Tibial nerve (tissue), 4 donors: ENCODE data around the gene TBC1D4. TPM values are rescaled to one million over a fixed set of nuclear protein-coding genes. Genes with fewer than 3 reads are reported as not detected.

ENCODE experiments used
- DNase-seq, 2 donors: peaks; one replicate each; pipeline ENCODE4 v3.0.0-alpha.2; 2019; ENCODE audit warnings: low spot score in 2 of 2
- H3K27ac ChIP-seq, 4 donors: fragments of 200-600 bp; sonication (generic) in 3 of 4; one replicate each; pipeline ENCODE4 v1.5.1; 2017 to 2019; ENCODE audit warnings: mild to moderate bottlenecking in 1 of 4
- H3K27me3 ChIP-seq, 2 donors: fragments of 200-600 bp; sonication (generic) in 1 of 2; one replicate each; pipeline versions ENCODE4 v1.5.1 to v1.6.0; 2017 to 2019
- H3K36me3 ChIP-seq, 3 donors: fragments of 200-600 bp; sonication (generic); one replicate each; pipeline ENCODE4 v1.5.1; 2018 to 2019
- H3K4me1 ChIP-seq, 4 donors: fragments of 200-600 bp; sonication (generic) in 3 of 4; one replicate each; pipeline ENCODE4 v1.5.1; 2017 to 2019
- H3K4me3 ChIP-seq, 4 donors: fragments of 200-600 bp; sonication (generic) in 3 of 4; one replicate each; pipeline ENCODE4 v1.5.1; 2017 to 2019; ENCODE audit warnings: mild to moderate bottlenecking in 1 of 4, moderate library complexity in 1 of 4
- H3K9me3 ChIP-seq, 4 donors: fragments of 200-600 bp; sonication (generic) in 3 of 4; one replicate each; pipeline ENCODE4 v1.5.1; 2017 to 2019
- EP300 ChIP-seq, 2 donors: sonication (generic); formaldehyde crosslinking; IDR thresholded peaks; one replicate each; pipeline ENCODE4 v1.6.1; 2017; ENCODE audit warnings: antibody characterized with exemption in 2 of 2, mild to moderate bottlenecking in 1 of 2
- POLR2A ChIP-seq, 2 donors: fragments of 450-650 bp; IDR thresholded peaks; one replicate each; pipeline ENCODE4 v1.6.1; 2017; ENCODE audit warnings: antibody characterized with exemption in 2 of 2, mild to moderate bottlenecking in 2 of 2, moderate library complexity in 2 of 2
- WGBS, 2 donors: methylation state at CpG; one replicate each; pipeline ENCODE4 v1.1.5; 2018; 5-methylcytosine and 5-hydroxymethylcytosine counted together
- total RNA-seq, 4 donors: library from RNA; depleted of rRNA; stranded (reverse); fragments of >200 nt; gene quantifications; one replicate each; pipeline ENCODE4 v1.1.0, GENCODE V29; 2016
- TF ChIP-seq, protein P1 (sequence below), 5 experiments: fragments of 200-600 bp in 3 of 5; fragments of 450-650 bp in 2 of 5; sonication (generic) in 3 of 5; IDR thresholded peaks; one replicate each; pipeline ENCODE4 v1.5.1; 2016 to 2019; ENCODE audit warnings: antibody characterized with exemption in 5 of 5, mild to moderate bottlenecking in 3 of 5, moderate library complexity in 2 of 5

Gene TBC1D4
- total RNA-seq, 4 donors from 2014 or later, result 17.7 to 45.4 (median 33.4) TPM

DNA sequence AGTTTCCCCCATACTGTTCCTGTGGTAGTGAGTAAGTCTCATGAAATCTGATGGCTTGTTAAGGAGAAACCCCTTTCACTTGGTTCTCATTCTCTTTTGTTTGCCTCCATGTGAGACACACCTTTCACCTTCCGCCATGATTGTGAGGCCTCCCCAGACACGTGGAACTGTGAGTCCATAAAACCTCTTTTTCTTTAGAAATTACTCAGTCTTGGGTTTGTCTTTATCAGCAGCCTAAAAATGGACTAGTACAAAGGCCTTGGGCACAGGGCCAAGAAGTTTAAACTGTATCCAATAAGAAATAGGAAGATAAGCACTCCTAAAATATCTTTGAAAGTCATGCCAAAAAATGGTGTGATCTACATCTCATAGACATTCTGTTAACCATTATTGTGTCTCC lies 176.9 kb downstream of the TBC1D4 start:
- Histone ChIP-seq H3K27me3 (no peaks in the 10 kb centered on the region), H3K36me3 (peaks cover 0 to 30% (median 0%) of the 10 kb centered on the region in 3 donors), H3K9me3 (no peaks in the 10 kb centered on the region), H3K27ac (no peak overlapping the region), H3K4me1 (no peaks in the 10 kb centered on the region), H3K4me3 (no peak overlapping the region)
- no peak for DNase-seq
- 52 to 56% methylated on average over 2 of the region's 2 CpGs for WGBS, 2 donors
- no peak for TF ChIP-seq POLR2A (IDR thresholded peaks at IDR 0.05)
- TF ChIP-seq EP300 (IDR thresholded peaks at IDR 0.05), result no peak
- TF ChIP-seq, protein P1, sequence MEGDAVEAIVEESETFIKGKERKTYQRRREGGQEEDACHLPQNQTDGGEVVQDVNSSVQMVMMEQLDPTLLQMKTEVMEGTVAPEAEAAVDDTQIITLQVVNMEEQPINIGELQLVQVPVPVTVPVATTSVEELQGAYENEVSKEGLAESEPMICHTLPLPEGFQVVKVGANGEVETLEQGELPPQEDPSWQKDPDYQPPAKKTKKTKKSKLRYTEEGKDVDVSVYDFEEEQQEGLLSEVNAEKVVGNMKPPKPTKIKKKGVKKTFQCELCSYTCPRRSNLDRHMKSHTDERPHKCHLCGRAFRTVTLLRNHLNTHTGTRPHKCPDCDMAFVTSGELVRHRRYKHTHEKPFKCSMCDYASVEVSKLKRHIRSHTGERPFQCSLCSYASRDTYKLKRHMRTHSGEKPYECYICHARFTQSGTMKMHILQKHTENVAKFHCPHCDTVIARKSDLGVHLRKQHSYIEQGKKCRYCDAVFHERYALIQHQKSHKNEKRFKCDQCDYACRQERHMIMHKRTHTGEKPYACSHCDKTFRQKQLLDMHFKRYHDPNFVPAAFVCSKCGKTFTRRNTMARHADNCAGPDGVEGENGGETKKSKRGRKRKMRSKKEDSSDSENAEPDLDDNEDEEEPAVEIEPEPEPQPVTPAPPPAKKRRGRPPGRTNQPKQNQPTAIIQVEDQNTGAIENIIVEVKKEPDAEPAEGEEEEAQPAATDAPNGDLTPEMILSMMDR (IDR thresholded peaks at IDR 0.05), result no peak

DNA sequence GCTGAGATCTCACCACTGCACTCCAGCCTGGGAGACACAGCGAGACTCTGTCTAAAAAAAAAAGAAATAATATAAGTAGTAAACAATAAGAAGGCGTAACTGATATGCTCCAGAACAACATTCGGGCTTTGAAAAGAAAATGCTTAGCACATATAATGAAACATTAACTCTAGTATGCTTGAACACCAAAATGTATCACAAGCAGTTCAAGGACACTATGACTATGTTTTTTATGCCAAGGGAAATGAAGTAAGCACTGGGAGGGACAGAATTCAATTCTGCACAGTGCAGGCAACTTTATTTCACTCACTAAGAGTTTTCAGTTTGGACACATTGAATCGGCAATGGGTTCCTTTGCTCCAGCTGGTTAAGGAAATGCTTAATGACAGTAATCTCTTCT lies 178.7 kb downstream of the TBC1D4 start:
- DNase-seq, result no peak
- no peak overlapping the region for H3K4me3 ChIP-seq
- TF ChIP-seq EP300 (IDR thresholded peaks at IDR 0.05) (no peak), POLR2A (IDR thresholded peaks at IDR 0.05) (no peak)
- TF ChIP-seq, protein P1 (IDR thresholded peaks at IDR 0.05), result no peak
- WGBS, 2 donors, result 94 to 96% methylated on average over 4 of the region's 4 CpGs
- H3K36me3 ChIP-seq, result peaks cover 0 to 36% (median 0%) of the 10 kb centered on the region in 3 donors
- no peaks in the 10 kb centered on the region for H3K4me1 ChIP-seq
- H3K27ac ChIP-seq, result no peak overlapping the region
- H3K9me3 ChIP-seq, result no peaks in the 10 kb centered on the region
- no peaks in the 10 kb centered on the region for H3K27me3 ChIP-seq

DNA sequence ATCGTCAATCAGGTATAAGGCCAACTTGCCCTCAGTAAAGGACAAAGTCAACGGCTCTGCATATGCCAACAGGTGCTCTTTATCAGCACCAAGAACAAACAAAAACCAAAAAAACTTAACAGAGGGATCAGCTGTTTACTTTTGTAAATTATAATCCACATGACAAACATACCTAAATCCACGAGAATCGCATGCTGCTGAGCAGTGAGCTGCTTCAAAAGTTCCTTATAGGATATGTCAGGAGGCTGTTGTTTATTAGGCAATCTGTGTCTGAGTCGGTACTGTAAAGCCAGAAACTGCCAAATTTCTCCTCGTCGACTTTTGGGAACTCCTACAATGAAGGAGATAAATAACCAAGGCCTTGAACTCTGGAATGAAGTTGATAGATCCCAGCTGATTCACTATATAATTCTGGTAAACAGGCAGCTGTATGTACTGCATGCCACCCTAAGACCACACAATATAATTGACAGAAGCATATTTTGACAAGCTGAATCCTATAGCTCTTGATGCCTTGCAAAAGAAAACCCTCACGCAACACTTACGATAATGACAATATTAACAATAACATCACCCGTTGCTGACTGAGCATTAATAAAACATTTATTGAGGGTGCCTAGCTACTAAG lies 179.8 kb downstream of the TBC1D4 start:
- Histone ChIP-seq H3K27me3 (no peaks in the 10 kb centered on the region), H3K36me3 (peaks cover 0 to 39% (median 0%) of the 10 kb centered on the region in 3 donors), H3K4me1 (no peaks in the 10 kb centered on the region), H3K4me3 (no peak overlapping the region), H3K9me3 (no peaks in the 10 kb centered on the region), H3K27ac (no peak overlapping the region)
- DNase-seq, result no peak
- WGBS, 2 donors, result 78 to 89% methylated on average over 10 of the region's 10 CpGs
- TF ChIP-seq, protein P1 (IDR thresholded peaks at IDR 0.05), result no peak
- TF ChIP-seq POLR2A (IDR thresholded peaks at IDR 0.05), result no peak
- TF ChIP-seq EP300 (IDR thresholded peaks at IDR 0.05), result no peak

DNA sequence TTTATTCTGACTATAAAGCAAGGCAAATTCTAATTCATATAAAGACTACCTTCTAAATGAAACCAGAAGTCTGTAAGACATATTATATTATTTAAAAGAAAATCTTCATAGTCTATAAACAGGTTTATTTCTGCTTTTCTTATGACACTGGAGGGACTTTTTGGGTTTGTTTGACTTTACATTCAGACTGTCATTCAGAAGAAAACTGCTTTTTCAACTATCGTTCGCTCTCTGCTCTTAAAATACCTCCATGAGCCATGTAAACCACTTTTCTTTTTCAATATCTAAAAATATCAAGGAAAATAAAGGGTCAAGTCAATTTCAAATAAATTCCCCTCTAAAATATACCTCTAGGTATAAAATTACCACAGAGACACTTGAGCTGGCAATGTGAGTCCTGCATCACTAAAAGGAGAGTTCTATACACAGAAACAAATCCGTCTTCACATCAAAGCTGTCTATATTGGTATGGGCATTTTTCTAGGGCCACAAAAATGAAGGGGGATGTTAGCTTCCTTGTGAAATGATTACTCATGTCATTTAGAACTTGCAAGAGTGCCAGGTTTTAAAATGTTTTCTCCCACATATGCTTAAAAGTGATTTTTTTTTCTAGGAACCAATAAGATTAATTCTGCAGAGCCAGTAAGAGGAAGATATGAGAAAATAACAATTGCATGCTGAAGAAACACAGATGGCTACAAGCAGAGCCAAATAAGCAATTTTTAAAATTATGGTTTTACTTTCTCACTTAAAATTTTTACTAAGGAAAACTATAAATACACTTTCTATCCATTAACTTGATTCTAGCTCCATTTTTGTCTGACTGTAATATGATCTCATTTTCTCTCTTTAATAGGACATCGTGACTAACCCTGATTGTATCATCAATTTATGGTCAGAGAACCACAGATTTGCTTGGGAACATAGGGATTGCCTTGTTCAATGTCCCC lies 181.8 kb downstream of the TBC1D4 start:
- H3K27ac ChIP-seq, result no peak overlapping the region
- TF ChIP-seq, protein P1 (IDR thresholded peaks at IDR 0.05), result no peak
- TF ChIP-seq EP300 (IDR thresholded peaks at IDR 0.05) (no peak), POLR2A (IDR thresholded peaks at IDR 0.05) (no peak)
- H3K4me3 ChIP-seq, result no peak overlapping the region
- H3K27me3 ChIP-seq, result no peaks in the 10 kb centered on the region
- H3K9me3 ChIP-seq, result no peaks in the 10 kb centered on the region
- peaks cover 0 to 40% (median 0%) of the 10 kb centered on the region in 3 donors for H3K36me3 ChIP-seq
- WGBS, 2 donors, result 77 to 90% methylated on average over 4 of the region's 4 CpGs
- H3K4me1 ChIP-seq, result no peaks in the 10 kb centered on the region
- DNase-seq, result no peak

DNA sequence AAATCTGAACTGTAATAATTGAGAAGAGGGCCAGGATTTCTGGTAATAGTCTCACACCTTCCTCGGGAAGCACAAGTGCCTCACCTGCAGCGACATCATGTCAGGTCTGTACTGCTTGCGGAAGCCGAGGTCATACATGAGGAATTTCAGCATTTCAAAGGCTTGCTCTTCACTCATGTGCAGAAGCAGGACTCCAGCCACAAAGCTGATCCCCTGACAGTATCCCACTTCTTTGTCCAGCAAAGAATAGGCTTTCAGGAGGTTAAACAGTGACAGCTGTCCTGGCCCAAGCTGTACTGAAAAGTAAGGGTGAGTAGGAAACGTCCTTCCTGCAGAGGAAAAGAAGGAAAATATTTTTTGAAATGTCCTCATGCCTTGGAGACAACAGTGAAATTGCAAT lies 182.7 kb downstream of the TBC1D4 start:
- Histone ChIP-seq H3K27me3 (no peaks in the 10 kb centered on the region), H3K4me1 (no peaks in the 10 kb centered on the region), H3K4me3 (no peak overlapping the region), H3K9me3 (no peaks in the 10 kb centered on the region), H3K36me3 (peaks cover 0 to 36% (median 0%) of the 10 kb centered on the region in 3 donors), H3K27ac (no peak overlapping the region)
- WGBS, 2 donors, result 87 to 89% methylated on average over 5 of the region's 5 CpGs
- DNase-seq, result no peak
- TF ChIP-seq EP300 (IDR thresholded peaks at IDR 0.05) (no peak), POLR2A (IDR thresholded peaks at IDR 0.05) (no peak)
- TF ChIP-seq, protein P1 (IDR thresholded peaks at IDR 0.05), result no peak
